Stimulated activated CD8-positive, alpha-beta memory T cell treated with anti-CD3 and anti-CD28 coated beads, Interleukin-15, amount 100 ng/mL, for 4 hours (primary cell): ENCODE data around the gene L3MBTL2.

Source experiments
- DNase-seq, 2 donors: peaks; one replicate each; pipeline ENCODE4 v3.0.0-alpha.2; 2020; ENCODE audit warnings: low read depth in 2 of 2

The L3MBTL2 gene

DNA sequence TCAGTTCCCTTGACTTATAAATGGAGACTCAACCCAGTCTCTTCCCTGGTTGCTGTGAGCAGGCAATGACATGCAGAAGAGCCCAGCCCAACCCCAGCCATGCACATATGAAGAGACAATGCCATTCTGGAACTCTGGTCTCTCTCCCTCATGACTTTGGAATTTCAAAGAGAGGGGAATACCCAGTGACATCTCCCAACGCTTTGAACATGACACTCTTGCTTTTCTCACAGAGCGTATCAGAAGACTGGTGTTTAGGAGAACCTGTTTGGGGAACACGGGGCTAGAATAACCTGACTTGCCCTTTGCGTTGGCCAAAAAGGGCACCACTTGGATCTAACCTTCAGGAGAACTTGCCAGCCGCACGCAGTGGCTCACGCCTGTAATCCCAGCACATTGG lies 68.0 kb downstream of the L3MBTL2 start:
- DNase-seq: no peak

DNA sequence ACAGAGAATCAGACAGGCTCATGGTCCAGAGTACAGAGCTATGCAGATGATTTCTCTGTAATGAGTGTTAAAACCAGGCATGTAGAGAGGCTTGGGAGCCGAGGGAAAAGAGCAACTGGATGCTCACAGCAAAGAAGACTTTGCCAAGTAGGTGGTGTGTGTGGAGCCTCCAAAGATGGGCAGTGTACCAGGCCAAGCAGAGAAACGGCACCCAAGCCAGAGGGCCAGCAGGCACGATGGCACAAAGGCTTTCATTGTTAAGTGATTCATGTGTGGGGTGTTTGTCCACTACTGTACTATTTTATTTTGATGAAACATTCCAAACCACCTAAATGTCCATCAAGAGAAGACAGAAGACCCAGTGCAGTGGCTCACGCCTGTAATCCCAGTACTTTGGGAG lies 69.7 kb downstream of the L3MBTL2 start:
- DNase-seq: no peak

DNA sequence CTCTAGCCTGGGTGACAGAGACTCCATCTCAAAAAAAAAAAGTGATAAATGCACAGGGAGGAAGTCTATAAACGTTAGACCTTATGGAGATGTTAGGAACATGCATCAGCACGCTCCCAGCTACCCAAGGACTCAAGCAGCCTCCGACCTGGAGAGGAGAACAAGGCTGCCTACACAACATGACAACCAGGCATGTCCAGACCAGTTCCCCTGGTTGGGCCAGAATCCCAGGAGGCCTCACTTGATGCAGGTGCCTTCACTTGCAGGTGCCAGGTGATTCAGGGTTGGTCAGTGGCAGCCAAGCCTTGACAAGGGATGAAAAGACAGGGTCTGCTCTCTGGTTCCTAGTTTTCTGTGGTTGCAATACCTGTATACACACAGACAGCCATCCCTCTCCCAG lies 75.0 kb downstream of the L3MBTL2 start:
- no peak for DNase-seq

DNA sequence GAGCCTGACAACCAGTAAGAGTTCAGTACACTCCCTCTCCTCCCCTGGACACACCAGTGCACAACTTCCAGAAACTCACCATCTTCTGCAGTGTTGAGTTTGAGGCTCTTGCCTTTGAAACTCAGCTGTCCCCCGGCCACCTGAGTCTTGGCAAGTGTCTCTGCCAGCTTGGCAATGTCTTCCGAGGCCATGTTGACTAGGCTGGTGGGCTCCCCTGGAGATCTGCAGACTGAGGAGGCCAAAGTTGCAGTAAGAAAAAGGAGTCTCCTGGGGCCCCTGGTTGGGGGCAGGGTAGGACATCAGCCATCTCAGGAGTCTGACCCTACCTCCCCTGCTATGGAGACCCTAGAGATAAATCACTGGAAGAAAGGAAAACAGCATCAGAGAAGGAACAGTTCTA lies 75.7 kb downstream of the L3MBTL2 start:
- DNase-seq: no peak
